ENCODE data around the gene ATP2B2. TPM values are rescaled to one million over a fixed set of nuclear protein-coding genes. Genes with fewer than 3 reads are reported as not detected.

The ATP2B2 gene
- total and polyA plus RNA-seq, 9 of the 15 experiments (the other 6 are each of a cell fraction or from before 2014, with no cell fraction given) = 0.06 TPM; not detected in 8

- Histone ChIP-seq H3K27ac (ENCODE audit: extremely low read depth, low read depth, low read length) (no peak overlapping the region), H3K4me3 (no peak overlapping the region), H3K4me1 (replicated peaks in 1 of 2; ENCODE audit: control insufficient read depth in 2 of 2, insufficient read depth in 2 of 2, low read length in 2 of 2) (peaks cover 4 to 9% of the 10 kb centered on the region in 2 experiments; a peak in 2 of 5 replicates), H3K9me3 (replicated peaks; ENCODE audit: control insufficient read depth, insufficient read depth, low read depth, low read length) (no peaks in the 10 kb centered on the region), H3K27me3 (ENCODE audit: control insufficient read depth in 2 of 2, insufficient read depth in 2 of 2, low read length in 2 of 2) (peaks cover 8 to 45% of the 10 kb centered on the region in 2 experiments; a peak in 4 of 5 replicates), H3K9me1 (ENCODE audit: control insufficient read depth, insufficient read depth, low read length) (peaks cover 3% of the 10 kb centered on the region), H2AFZ (ENCODE audit: low read depth, low read length) (no peak overlapping the region), H3K79me2 (ENCODE audit: control insufficient read depth, insufficient read depth, low read length) (no peaks in the 10 kb centered on the region), H3K9ac (ENCODE audit: insufficient read depth in 1 of 2, low read depth in 2 of 2, low read length in 2 of 2) (no peak overlapping the region), H3K4me2 (ENCODE audit: insufficient read depth, low read length) (no peak overlapping the region), H3K36me3 (ENCODE audit: control insufficient read depth, insufficient read depth, low read length) (no peaks in the 10 kb centered on the region), H4K20me1 (replicated peaks; ENCODE audit: control insufficient read depth, insufficient read depth, low read length) (peaks cover 6% of the 10 kb centered on the region)
- FAIRE-seq (no peak), DNase-seq (ENCODE audit: extremely low read depth in 1 of 4, low spot score in 3 of 4) (no peak), ATAC-seq (no peak)
- in situ Hi-C loops (cut with MboI) = no loop called here
- intact Hi-C loops (cut with micrococcal nuclease) = no loop called here
- BruUV-seq (replicated peaks) = no TSS peak
- whole genome bisulfite sequencing (ENCODE audit: insufficient coverage, low coverage, missing lambda C conversion rate) = under 1% methylated on average over 9 of the region's 9 CpGs
- TF ChIP-seq ZEB2 (IDR thresholded peaks at IDR 0.05) = no peak
- no peak for TF ChIP-seq FOXP1 (CRISPR knock-in tag; IDR thresholded peaks at IDR 0.05)
- ChIA-PET CTCF (ENCODE audit: low intra/inter-chr PET ratio) (no interaction called here), POLR2A (interaction anchor here (0.8 kb wide), 1 partner anchor 333 kb away, joined by 4 read pairs; no protein-coding TSS in a partner anchor)
These were observed 70.4 kb downstream of the ATP2B2 start for GRCh38 chr3:10434938-10435336.

DNA sequence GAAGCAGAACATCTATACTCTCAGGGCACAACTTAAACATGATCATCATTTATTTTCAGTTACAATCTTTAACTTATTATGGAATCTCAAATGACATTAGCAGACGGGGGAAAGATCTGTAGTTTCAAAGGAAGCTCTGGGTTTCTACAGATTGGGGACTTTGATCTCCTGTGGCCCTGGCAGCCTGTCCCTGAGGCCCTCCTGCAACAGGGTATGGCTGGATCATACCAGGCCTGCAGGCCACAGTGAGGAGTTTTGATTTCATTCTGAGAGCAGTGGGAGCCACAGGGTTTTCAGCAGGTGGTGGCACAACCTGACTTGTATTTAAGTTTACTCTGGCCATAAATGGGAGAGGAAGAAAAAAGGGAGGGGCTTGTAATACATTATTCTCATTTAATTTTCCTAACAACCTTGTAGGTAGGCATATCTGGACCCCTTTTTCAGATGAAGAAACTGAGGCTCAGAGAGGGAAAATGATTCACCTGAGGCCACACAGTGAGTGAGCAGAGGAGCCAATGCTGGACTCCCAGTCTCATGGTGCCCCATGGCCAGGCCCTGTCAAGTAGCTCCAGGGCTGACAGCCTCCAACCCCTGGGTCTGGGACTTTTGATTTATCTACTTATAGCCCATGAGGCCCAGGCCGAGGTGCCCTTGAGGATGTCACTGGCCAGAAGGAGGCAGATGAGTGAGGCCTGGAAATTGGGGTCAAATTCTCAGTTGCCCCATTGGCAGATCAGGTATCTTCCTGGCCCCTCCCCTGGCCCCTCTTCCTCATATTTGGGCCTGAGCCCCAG, 71.0 kb downstream of the ATP2B2 start:
- TF ChIP-seq KAT7 (CRISPR knock-in tag; IDR thresholded peaks at IDR 0.05; ENCODE audit: borderline replicate concordance) = no peak
- TF ChIP-seq ETV5 (CRISPR knock-in tag; IDR thresholded peaks at IDR 0.05; ENCODE audit: low read depth) = no peak
- TF ChIP-seq E2F3 (CRISPR knock-in tag; IDR thresholded peaks at IDR 0.05) = no peak
- no peak for TF ChIP-seq ZEB2 (IDR thresholded peaks at IDR 0.05)
- TF ChIP-seq RAD51 (IDR thresholded peaks at IDR 0.05; ENCODE audit: borderline replicate concordance, low read depth) = no peak
- POLR2A ChIA-PET = no interaction called here

More for the DNA sequence above, 71.0 kb downstream of the ATP2B2 start:
- no peak overlapping the region for H3K9ac ChIP-seq (ENCODE audit: insufficient read depth in 1 of 2, low read depth in 2 of 2, low read length in 2 of 2)
- peaks cover 3% of the 10 kb centered on the region for H3K9me1 ChIP-seq (ENCODE audit: control insufficient read depth, insufficient read depth, low read length)
- H2AFZ ChIP-seq (ENCODE audit: low read depth, low read length) = no peak overlapping the region
- H4K20me1 ChIP-seq (replicated peaks; ENCODE audit: control insufficient read depth, insufficient read depth, low read length) = peaks cover 6% of the 10 kb centered on the region
- H3K4me3 ChIP-seq = no peak overlapping the region
- peaks cover 8 to 45% of the 10 kb centered on the region in 2 experiments; a peak in 4 of 5 replicates for H3K27me3 ChIP-seq (ENCODE audit: control insufficient read depth in 2 of 2, insufficient read depth in 2 of 2, low read length in 2 of 2)
- CTCF ChIA-PET (ENCODE audit: low intra/inter-chr PET ratio) = no interaction called here
- H3K27ac ChIP-seq (ENCODE audit: extremely low read depth, low read depth, low read length) = no peak overlapping the region
- WGBS (ENCODE audit: insufficient coverage, low coverage, missing lambda C conversion rate) = 3% methylated on average over 2 of the region's 2 CpGs
- FAIRE-seq = no peak
- peaks cover 4 to 9% of the 10 kb centered on the region in 2 experiments; a peak in 2 of 5 replicates for H3K4me1 ChIP-seq (replicated peaks in 1 of 2; ENCODE audit: control insufficient read depth in 2 of 2, insufficient read depth in 2 of 2, low read length in 2 of 2)
- intact Hi-C loops (cut with micrococcal nuclease) = no loop called here
- DNase-seq (ENCODE audit: extremely low read depth in 1 of 4, low spot score in 3 of 4) = no peak
- BruUV-seq (replicated peaks) = no TSS peak
- no peaks in the 10 kb centered on the region for H3K79me2 ChIP-seq (ENCODE audit: control insufficient read depth, insufficient read depth, low read length)
- in situ Hi-C loops (cut with MboI) = no loop called here
- H3K9me3 ChIP-seq (replicated peaks; ENCODE audit: control insufficient read depth, insufficient read depth, low read depth, low read length) = no peaks in the 10 kb centered on the region
- H3K4me2 ChIP-seq (ENCODE audit: insufficient read depth, low read length) = no peak overlapping the region
- no peaks in the 10 kb centered on the region for H3K36me3 ChIP-seq (ENCODE audit: control insufficient read depth, insufficient read depth, low read length)
- ATAC-seq = no peak
